Measurements from ENCODE around the gene MCCC1.
A peak's percentile ranks its signal among the peaks of the same experiment; 100 is the strongest.

The MCCC1 gene

DNA sequence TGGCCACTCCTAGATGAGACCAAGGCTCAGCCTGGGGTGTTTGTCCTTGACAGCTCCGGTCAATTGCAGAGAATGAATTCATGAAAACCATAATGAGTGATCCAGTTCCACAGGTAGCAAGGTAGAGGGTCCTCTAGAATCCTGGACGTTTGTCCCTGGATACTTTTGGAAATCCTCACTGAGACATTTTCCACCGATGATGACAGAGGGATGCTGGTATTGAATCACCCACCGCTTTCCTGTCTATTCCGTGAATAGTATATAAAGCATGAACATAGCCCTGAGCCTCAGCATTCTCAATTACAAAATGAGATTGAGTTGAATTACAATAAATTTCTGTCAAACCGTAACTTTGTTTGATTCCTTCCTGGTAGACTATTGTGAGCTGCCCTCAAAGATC is 113.3 kb downstream of the MCCC1 start:
- DNase-seq (ENCODE audit: low read depth in 2 of 2, low spot score in 1 of 2): no peak

DNA sequence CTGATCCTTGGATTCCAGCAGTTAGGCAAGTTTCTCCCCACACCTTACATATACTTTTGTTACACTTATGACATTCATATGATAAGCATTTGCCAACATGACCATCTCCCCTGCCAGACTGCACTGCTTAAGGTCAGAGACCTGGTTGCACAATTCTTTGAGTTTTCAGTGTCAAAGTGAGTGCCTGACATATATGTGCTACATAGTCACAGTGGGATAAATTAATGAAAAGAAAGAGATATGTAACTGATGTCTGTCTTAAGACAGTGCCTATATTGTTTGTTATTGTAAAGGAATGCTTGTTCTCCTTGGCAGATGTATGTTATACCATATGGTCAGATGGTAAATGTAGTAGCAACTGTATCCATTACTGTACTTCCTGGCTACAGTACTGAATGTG is 115.4 kb downstream of the MCCC1 start:
- no peak for DNase-seq (ENCODE audit: low read depth in 2 of 2, low spot score in 1 of 2)

DNA sequence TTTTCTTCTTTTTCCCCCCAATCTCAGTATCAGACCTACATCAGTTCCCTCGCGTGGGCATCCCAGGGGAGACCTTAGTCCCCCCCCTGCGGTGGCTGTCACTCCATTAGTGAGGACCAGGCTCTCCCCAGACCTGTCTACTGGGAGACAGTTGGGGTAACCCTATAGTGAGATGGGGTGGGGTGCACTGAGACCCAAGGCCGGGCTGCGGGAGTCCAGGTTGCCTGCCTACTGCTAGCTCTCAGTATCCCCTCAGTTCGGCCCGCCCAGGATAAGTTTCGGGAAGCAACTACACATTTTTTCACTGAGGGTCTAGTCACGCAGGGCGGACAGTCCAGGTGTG is 118.3 kb downstream of the MCCC1 start:
- DNase-seq (ENCODE audit: low read depth in 2 of 2, low spot score in 1 of 2): no peak

DNA sequence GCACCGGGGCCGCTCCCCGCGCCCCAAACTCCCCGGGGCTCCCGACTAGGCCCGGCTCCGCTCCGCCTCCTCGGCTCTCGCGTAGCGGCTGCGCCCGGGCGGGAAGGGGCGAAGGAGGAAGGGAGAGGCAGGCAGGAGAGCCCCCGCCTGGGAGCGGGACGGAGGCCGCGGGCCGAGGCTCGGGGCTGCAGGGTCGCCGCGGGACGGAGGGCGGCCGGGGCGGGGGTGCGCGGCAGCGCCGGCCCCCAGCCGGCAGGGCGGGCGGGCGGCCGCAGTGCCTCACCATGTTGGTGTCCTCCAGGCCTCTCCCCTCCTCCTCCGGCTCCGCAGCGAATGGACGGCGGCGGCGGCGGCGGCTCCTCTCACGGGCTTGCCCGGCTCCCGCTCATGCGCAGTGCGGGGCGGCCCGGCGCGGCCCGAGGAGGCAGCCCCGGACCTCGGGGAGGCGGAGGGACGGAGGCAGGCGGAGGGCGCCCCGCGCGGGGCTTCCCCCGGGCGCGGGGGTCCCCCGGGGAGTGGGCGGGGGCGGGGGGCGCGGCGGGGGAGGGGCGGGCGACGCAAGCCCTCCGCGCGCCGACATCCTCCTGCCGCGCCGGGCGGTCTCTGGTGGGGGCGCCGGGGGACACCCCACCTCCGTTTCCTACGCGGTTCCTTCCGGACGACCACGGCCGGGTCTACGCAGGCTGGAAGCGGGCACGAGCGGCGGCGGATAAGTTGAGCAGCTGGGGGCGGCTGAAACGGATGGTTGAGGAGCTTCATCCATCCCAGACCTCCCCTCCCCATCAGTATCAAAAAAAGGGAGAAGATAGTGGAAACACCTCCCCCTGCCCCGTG is 118.9 kb downstream of the MCCC1 start, which contains the start of gene DCUN1D1:
Gene DCUN1D1 (minus strand): TSS at position 335 of the 834 bp plus-strand sequence. CDS start 49 bp downstream, at position 286.
- DNase-seq (ENCODE audit: low read depth in 2 of 2, low spot score in 1 of 2): peak; percentile 71 to 73

DNA sequence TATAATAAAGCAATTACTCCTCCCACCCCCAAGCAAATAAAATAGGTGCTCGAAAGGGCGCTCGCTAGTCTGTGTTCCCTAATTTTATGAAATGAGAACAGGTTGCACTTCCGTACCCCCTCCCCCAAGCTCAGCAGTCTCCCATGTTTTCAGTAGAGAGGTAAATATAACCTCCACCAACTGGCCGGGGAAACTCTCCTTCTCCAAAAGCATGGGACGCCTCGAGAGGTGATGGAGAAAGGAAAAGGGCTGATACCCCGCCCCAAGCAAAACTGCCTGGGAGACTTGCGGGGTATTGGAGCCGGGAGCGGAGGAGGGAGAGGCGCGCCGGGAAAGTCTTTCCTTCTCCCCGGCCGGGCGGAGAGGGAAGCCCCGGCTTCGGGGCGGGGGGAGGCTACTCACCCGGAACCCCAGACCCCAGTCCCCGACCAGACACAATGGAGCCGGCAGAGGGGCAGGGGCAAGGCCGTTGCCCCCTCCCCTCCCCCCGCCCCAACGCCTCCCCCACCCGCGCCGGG is 119.6 kb downstream of the MCCC1 start:
- DNase-seq (ENCODE audit: low read depth in 2 of 2, low spot score in 1 of 2): no peak

DNA sequence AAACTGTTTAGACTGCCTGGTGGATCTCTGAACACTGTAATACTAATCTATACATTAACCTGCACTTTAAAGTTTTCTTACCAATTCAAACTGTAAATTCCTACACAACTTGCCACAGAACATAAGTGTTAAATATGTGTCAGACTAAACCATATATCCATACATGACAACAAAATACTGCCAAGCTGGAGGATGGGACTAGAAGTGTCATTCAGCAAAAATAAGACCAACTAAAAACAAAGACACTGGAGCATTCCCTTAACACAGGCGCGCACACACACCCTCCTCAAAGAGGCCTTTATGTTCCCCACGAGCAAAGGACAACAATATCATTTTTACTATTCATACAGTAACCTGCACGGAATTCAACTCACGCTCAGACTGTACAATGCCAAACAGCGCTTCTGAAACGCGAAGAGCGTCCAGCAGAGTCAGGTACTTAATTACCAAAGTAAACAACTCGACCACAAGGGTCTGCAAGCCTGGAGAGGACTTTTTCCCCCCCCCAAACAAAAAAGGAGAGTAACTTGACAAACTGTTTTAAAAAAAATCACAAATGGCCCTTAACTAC is 120.1 kb downstream of the MCCC1 start:
- no peak for DNase-seq (ENCODE audit: low read depth in 2 of 2, low spot score in 1 of 2)

DNA sequence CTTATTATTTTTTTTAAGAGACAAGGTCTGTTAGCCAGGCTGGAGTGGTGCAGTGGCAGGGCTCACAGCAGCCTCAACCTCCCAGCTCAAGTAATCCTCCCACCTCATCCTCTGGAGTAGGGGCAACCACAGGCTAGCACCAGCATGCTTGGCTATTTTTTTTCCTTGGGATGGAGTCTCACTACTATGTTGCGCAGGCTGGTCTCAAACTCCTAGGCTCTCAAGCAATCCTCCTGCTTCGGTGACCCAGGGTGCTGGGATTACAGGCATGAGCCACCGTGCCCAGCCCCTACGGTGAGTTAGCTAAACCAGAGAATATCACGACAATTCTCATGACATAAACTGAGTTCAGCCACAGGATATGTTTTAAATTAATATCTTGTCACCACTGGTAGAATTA is 120.9 kb downstream of the MCCC1 start:
- no peak for DNase-seq (ENCODE audit: low read depth in 2 of 2, low spot score in 1 of 2)

DNA sequence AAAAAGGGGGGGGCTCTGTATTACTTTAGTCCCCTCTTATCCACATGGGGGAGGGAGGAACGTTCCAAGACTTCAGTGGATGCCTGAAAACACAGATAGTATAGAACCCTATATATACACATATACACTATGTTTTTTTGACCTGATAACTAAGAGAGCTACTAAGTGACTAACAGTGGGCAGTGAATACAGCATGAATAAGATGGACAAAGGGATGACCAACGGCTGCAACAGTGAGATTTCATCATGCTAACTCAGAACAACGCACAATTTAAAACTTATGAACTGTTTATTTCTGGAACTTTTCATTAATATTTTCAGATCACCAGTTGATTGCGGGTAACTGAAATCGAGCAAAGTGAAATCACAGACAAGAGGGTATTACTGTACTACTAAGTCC is 126.2 kb downstream of the MCCC1 start:
- no peak for DNase-seq (ENCODE audit: low read depth in 2 of 2, low spot score in 1 of 2)

DNA sequence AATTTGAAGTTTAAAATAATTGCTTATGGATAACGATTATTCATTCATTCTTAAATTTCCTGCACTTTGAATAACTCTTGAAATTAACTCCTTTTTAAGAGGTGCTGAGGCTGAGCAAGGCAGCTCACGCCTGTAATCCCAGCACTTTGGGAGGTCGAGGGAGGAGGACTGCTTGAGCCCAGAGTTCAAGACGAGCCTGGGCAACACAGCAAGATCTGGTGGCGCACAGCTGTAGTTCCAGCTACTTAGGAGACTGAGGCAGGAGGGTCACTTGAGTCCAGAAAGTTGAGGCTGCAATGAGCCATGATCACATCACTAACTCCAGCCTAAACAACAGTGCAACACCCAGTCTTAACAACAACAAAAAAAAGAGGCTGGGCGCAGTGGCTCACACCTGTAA is 126.9 kb downstream of the MCCC1 start:
- no peak for DNase-seq (ENCODE audit: low read depth in 2 of 2, low spot score in 1 of 2)

DNA sequence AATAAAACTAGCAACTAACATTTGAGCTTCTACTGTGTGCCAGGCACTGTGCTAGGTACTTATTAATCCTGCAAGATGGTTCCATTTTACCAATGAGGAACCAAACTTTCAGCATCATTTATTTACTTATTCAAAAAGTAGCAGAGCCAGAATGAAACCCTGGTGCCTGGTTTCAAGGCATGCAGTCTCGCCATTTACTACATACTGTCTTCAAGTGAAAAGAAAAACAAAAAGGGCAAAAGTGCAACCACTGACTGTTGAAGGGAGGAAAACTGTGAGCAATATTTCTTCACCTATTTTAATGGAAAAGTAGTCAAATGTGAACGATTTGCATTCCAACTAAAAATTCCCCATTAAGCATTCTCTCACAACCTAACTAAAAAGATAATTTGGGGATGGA is 127.7 kb downstream of the MCCC1 start:
- no peak for DNase-seq (ENCODE audit: low read depth in 2 of 2, low spot score in 1 of 2)

DNA sequence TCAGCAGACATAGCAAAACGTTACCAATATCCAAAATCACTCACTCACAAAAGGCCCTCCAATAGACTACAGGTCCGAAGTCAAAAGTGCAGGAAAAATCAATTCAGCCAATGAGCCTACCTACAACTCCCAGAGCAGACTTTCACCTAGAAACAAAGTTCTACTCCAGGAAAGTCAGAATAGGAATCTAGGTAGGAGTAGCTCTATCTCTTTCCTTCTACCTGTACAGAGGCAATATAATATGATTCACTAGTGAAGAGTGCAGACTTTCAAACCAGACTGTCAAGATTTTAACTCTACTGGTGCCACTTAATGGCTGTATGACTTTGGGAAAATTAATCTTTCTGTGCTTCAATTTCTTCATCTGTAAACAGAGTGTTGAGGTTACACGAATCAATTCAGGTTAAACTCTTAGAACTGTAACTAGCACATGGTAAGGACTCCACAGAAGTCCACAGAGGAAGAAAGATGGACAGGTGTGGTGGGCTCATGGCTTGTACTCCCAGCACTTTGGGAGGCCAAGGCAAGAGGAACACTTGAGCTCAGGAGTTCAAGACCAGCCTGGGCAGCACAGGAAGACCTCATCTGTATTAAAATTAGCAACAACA is 128.4 kb downstream of the MCCC1 start:
- no peak for DNase-seq (ENCODE audit: low read depth in 2 of 2, low spot score in 1 of 2)

DNA sequence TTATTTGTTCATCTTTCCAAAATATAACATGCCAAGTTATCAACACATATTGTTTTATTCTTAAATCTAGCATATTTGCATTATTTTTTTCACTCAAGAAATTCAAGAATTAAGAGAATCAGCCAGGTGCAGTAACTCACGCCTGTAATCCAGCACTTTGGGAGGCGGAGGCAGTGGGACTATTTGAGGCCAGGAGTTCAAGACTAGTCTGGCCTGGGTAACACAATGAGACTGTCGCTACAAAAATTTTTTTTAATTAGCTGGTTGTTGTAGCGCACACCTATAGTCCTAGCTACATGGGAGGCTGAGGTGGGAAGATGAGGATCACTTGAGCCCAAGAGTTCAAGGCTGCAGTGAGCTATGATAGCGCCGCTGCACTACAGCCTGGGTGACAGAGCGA is 129.4 kb downstream of the MCCC1 start:
- DNase-seq (ENCODE audit: low read depth in 2 of 2, low spot score in 1 of 2): no peak

DNA sequence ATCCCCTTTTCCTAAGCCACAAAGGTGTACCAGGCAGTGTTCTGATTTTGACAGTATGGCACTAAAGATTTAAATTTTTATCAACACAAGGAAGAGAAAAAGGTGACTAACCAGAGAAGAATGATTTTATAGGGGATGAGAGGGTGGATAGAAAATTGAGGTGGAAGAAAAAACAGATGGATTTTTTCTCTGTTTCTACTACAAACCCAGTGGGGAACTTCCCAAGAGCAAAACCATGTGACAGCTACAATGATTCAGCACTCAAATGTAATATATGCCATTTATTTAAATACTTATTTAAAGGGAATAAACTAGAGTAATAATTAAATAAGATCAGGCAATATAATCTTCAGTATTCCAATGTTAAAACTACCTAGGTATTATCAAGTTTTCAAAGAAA is 130.0 kb downstream of the MCCC1 start:
- no peak for DNase-seq (ENCODE audit: low read depth in 2 of 2, low spot score in 1 of 2)

DNA sequence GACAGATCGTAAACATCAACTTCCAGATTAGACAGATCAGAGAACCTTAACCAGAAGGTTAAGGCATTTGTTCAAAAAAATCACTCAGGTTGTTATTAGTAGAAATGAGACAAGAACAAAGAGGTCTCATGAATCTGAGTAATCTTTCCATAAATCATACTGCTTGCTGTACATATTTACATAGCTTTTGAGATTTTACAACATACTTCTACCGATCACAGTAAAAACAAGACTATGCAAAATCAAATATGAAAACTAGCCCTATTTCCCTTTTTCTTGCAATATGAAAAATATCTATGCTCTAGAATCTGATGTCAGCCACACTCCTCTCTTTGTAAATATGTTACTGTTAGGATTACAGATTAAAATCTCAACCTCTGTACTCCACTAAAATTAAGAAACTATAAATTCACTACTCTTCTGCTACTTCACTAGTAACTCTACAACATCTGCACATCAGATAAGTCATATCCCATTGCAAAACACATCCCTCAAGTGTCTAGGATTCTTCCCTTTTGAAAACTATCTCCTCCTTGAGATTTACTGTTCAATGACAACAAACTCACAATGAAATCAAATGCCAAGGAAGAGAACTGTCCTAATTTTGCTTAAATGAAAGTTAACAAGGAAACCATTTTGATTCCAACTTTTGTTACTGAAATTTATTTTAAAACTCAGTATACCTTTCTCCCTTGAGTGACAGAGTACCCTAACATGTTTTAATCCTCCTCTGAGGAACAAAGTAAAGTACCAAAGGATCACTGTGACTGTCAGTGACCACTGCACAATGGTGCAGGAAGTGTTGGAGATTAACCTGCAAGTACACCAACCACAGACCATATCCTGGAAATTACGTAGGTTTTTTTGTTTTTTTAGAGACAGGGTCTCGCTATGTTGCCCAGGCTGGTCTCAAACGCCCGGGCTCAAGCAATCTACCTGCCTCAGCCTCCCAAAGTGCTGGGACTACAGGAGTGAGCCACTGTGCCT is 131.8 kb downstream of the MCCC1 start:
- no peak for DNase-seq (ENCODE audit: low read depth in 2 of 2, low spot score in 1 of 2)

DNA sequence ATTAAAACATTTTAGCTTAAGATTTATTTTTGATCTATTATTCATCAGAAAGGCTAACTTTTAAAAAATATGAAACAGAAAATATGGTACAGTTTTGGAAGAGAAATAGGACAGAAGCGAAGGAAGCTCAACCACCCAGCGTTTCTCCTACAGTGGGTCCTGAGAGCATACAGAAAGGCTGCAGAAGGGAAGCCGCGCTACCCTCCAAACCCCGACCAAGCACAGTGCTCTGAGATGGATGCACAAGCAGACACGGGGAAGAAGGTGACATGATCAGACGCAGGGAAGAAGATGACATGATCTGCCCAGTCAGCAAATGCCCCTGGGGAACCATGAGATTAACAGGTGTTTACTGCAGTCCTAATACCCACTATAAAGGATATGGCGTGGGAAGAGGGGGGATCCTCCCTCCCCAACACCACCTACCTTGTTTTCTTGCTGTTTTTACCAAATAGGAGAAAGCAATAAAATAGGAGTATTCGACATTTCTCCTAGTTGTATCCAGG is 133.4 kb downstream of the MCCC1 start:
- DNase-seq (ENCODE audit: low read depth in 2 of 2, low spot score in 1 of 2): no peak
